Activated CD8-positive, alpha-beta T cell treated with anti-CD3 and anti-CD28 coated beads, Interleukin-2, amount 10 ng/mL, durations not matched to agents 7 days and 5 days (primary cell): Measurements from ENCODE around the gene ZBED4. TPM values are rescaled to one million over a fixed set of nuclear protein-coding genes. Genes with fewer than 3 reads are reported as not detected.
A peak's percentile ranks its signal among the peaks of the same experiment; 100 is the strongest.

Source experiments
- ATAC-seq: fragments of 150-1000 bp; cut with Tn5 transposase; one replicate; pipeline ENCODE4 v1.10.0; 2021; ENCODE audit warnings: moderate library complexity
- CTCF ChIA-PET: fragments of 350-600 bp; sonication (Branson Sonifier 250); formaldehyde crosslinking; loops from one replicate; lab custom pipeline; 2021; ENCODE audit warnings: antibody characterized with exemption; lab: Charles Lee
- POLR2A ChIA-PET: fragments of 350-600 bp; sonication (Branson Sonifier 250); formaldehyde crosslinking; loops from one replicate; lab custom pipeline; 2021; ENCODE audit warnings: antibody characterized with exemption; lab: Charles Lee
- DNase-seq: peaks from one replicate; pipeline ENCODE4 v3.0.0-alpha.2; 2020
- H3K27ac Mint-ChIP-seq: one replicate; pipeline ENCODE4 v1.8.0; 2021; ENCODE audit warnings: mild to moderate bottlenecking, mixed read lengths
- H3K27me3 Mint-ChIP-seq: one replicate; pipeline ENCODE4 v1.8.0; 2021; ENCODE audit warnings: low read depth, mixed read lengths
- H3K36me3 Mint-ChIP-seq: one replicate; pipeline ENCODE4 v1.8.0; 2021; ENCODE audit warnings: low read depth, mixed read lengths
- H3K4me1 Mint-ChIP-seq: one replicate; pipeline ENCODE4 v1.8.0; 2021; ENCODE audit warnings: low read depth, mixed read lengths
- H3K4me3 Mint-ChIP-seq: one replicate; pipeline ENCODE4 v1.8.0; 2021; ENCODE audit warnings: mild to moderate bottlenecking, mixed read lengths
- H3K9me3 Mint-ChIP-seq: one replicate; pipeline ENCODE4 v1.8.0; 2022; ENCODE audit warnings: mixed read lengths; ENCODE audit not compliant: insufficient read depth
- total RNA-seq, 2 experiments: library from RNA; stranded (reverse); gene quantifications; one replicate each; pipeline ENCODE4 v1.2.3, GENCODE V29; 2021

The ZBED4 gene
- total RNA-seq, 2 experiments from 2014 or later = 19.4 to 19.6 TPM

DNA sequence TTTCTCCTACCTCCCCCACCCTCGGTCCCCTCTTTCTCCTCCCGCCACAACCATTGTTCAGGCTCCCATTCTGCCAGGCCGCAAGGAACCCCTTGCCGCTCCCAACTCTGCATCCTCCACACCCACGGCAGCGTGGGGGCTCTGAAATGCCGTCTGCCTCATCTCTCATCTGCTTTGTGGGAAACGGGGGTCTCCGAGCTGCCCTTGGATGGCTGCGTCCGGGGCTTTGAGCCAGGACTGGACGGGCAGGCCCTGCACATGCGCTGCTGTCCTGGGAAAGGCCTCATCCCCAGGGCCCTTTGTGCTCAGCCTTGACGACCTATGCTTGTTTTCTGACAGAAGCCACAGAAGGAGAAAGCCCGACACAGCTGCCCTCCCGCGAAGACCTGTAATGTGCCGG, 73.3 kb downstream of the ZBED4 start:
- POLR2A ChIA-PET = no interaction called here
- DNase-seq (no peak), ATAC-seq (no peak)
- Mint-ChIP-seq H3K4me3 (peak overlapping the region; percentile 15), H3K36me3 (peaks cover 25% of the 10 kb centered on the region), H3K27me3 (no peaks in the 10 kb centered on the region), H3K27ac (peak overlapping the region; percentile 89), H3K9me3 (no peaks in the 10 kb centered on the region), H3K4me1 (peaks cover 51% of the 10 kb centered on the region)
- CTCF ChIA-PET = interaction anchor here (2.4 to 3.8 kb wide), 2 partner anchors 104 to 160 kb away, joined by 17 to 28 read pairs; no protein-coding TSS in a partner anchor

- Mint-ChIP-seq H3K4me1 (peaks cover 48% of the 10 kb centered on the region), H3K4me3 (no peak overlapping the region), H3K9me3 (no peaks in the 10 kb centered on the region), H3K27ac (peak overlapping the region; percentile 89), H3K36me3 (peaks cover 21% of the 10 kb centered on the region), H3K27me3 (no peaks in the 10 kb centered on the region)
- POLR2A ChIA-PET = no interaction called here
- no peak for ATAC-seq
- CTCF ChIA-PET = interaction anchor here (3.8 kb wide), 1 partner anchor 103 kb away, joined by 28 read pairs; no protein-coding TSS in a partner anchor
- DNase-seq = no peak
Observed at GRCh38 chr22:49927483-49928184, 74.0 kb downstream of the ZBED4 start.

- DNase-seq = no peak
- no peaks in the 10 kb centered on the region for H3K9me3 Mint-ChIP-seq
- H3K4me3 Mint-ChIP-seq = no peak overlapping the region
- ATAC-seq = no peak
- POLR2A ChIA-PET = no interaction called here
- CTCF ChIA-PET = interaction anchor here (3.8 kb wide), 1 partner anchor 102 kb away, joined by 28 read pairs; no protein-coding TSS in a partner anchor
- peak overlapping the region; percentile 66 for H3K27ac Mint-ChIP-seq
- peaks cover 22% of the 10 kb centered on the region for H3K36me3 Mint-ChIP-seq
- no peaks in the 10 kb centered on the region for H3K27me3 Mint-ChIP-seq
- peaks cover 52% of the 10 kb centered on the region for H3K4me1 Mint-ChIP-seq
Observed at GRCh38 chr22:49928185-49928495, 74.5 kb downstream of the ZBED4 start.

- DNase-seq (no peak), ATAC-seq (no peak)
- Mint-ChIP-seq H3K36me3 (peaks cover 19% of the 10 kb centered on the region), H3K4me3 (no peak overlapping the region), H3K27me3 (no peaks in the 10 kb centered on the region), H3K27ac (no peak overlapping the region), H3K4me1 (peaks cover 53% of the 10 kb centered on the region), H3K9me3 (no peaks in the 10 kb centered on the region)
- ChIA-PET POLR2A (no interaction called here), CTCF (interaction anchor here (3.8 kb wide), 1 partner anchor 102 kb away, joined by 28 read pairs; no protein-coding TSS in a partner anchor)
Observed at GRCh38 chr22:49928555-49929210, 75.0 kb downstream of the ZBED4 start.

- ATAC-seq (peak; percentile 81), DNase-seq (peak; percentile 77)
- Mint-ChIP-seq H3K4me1 (peaks cover 46% of the 10 kb centered on the region), H3K36me3 (peaks cover 12% of the 10 kb centered on the region), H3K27ac (no peak overlapping the region), H3K9me3 (no peaks in the 10 kb centered on the region), H3K27me3 (no peaks in the 10 kb centered on the region), H3K4me3 (no peak overlapping the region)
- POLR2A ChIA-PET = interaction anchor here (0.6 to 1.1 kb wide), 2 partner anchors 101 to 186 kb away, joined by 3 to 4 read pairs; no protein-coding TSS in a partner anchor
- CTCF ChIA-PET = interaction anchor here (1.8 to 5.3 kb wide), 5 partner anchors 10 to 162 kb away, joined by 6 to 90 read pairs (median 11); no protein-coding TSS in a partner anchor
Observed at GRCh38 chr22:49929211-49929979, 75.8 kb downstream of the ZBED4 start.

- no peak for ATAC-seq
- POLR2A ChIA-PET = interaction anchor here (0.6 to 1.2 kb wide), 3 partner anchors 8 to 186 kb away, joined by 3 to 4 read pairs (median 3); no protein-coding TSS in a partner anchor
Observed at GRCh38 chr22:49929994-49930575, 76.4 kb downstream of the ZBED4 start.

DNA sequence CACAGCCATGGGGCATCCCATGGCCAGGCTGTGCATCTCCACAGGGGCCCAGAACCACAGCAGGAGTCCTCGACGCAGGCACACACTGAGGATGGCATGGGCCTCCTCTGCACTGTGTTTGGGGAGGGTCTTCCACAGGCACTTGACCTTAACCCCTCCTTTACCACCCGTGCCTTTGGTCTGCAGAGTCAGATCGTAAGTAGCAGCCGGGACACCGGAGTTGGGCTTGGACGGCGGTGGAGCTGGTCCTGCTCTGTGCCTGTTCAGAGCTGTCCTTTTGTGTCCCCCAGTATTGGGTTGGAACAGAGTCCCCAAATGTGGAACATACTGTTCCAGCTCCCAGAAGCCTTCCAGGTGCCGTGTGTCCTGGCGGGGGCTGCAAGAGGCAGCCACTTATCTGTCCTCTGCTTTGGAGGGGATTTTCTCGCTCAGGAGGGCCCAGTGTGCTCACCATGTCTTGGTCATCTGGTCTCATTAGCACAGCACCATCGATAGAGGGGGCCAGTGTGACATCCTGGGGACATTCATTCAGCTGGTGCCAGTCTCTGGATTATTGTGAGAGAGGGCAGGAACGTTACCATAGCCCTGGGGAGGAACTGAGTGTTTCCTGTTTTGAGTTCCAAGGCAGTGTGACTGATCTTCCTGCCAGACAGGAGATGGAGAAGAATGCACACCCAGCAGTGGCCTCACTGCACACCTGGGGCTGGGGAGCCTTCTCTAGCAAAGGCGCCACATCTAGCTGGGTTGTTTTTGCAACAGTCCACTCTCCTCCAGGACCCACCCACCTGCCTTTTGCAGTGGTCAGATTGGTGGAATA, 77.2 kb downstream of the ZBED4 start:
- H3K4me1 Mint-ChIP-seq = peaks cover 35% of the 10 kb centered on the region
- H3K36me3 Mint-ChIP-seq = peaks cover 5% of the 10 kb centered on the region
- H3K9me3 Mint-ChIP-seq = no peaks in the 10 kb centered on the region
- peak overlapping the region; percentile 60 for H3K27ac Mint-ChIP-seq
- peak; percentile 63 for DNase-seq
- no peaks in the 10 kb centered on the region for H3K27me3 Mint-ChIP-seq
- ChIA-PET CTCF (interaction anchor here (0.6 to 5.3 kb wide), 14 partner anchors 9 to 260 kb away, joined by 3 to 90 read pairs (median 4); partner anchors contain the start of gene IL17REL), POLR2A (interaction anchor here (0.8 to 1.2 kb wide), 3 partner anchors 9 to 100 kb away, joined by 3 read pairs; partner anchors contain the start of gene PIM3)
- H3K4me3 Mint-ChIP-seq = no peak overlapping the region
- ATAC-seq = no peak

More at GRCh38 chr22:49929994-49930575, 76.4 kb downstream of the ZBED4 start:
- Mint-ChIP-seq H3K27me3 (no peaks in the 10 kb centered on the region), H3K36me3 (peaks cover 11% of the 10 kb centered on the region), H3K4me1 (peaks cover 42% of the 10 kb centered on the region), H3K9me3 (no peaks in the 10 kb centered on the region), H3K4me3 (no peak overlapping the region), H3K27ac (no peak overlapping the region)
- CTCF ChIA-PET = interaction anchor here (1.2 to 5.3 kb wide), 9 partner anchors 10 to 261 kb away, joined by 3 to 90 read pairs (median 6); no protein-coding TSS in a partner anchor
- no peak for DNase-seq

GRCh38 chr22:49933236-49934159, 79.9 kb downstream of the ZBED4 start:
- Mint-ChIP-seq H3K4me3 (peak overlapping the region; percentile 40), H3K27me3 (no peaks in the 10 kb centered on the region), H3K4me1 (peaks cover 33% of the 10 kb centered on the region), H3K36me3 (peaks cover 2% of the 10 kb centered on the region), H3K9me3 (no peaks in the 10 kb centered on the region), H3K27ac (peak overlapping the region; percentile 77)
- ChIA-PET POLR2A (interaction anchor here (0.6 to 1.6 kb wide), 3 partner anchors 28 to 103 kb away, joined by 3 to 8 read pairs (median 3); no protein-coding TSS in a partner anchor), CTCF (interaction anchor here (5.3 kb wide), 1 partner anchor 97 kb away, joined by 90 read pairs; no protein-coding TSS in a partner anchor)
- no peak for ATAC-seq
- DNase-seq = no peak

GRCh38 chr22:49934160-49934890, 80.7 kb downstream of the ZBED4 start:
- DNase-seq (no peak), ATAC-seq (no peak)
- Mint-ChIP-seq H3K36me3 (peaks cover 2% of the 10 kb centered on the region), H3K9me3 (no peaks in the 10 kb centered on the region), H3K27ac (no peak overlapping the region), H3K4me3 (peak overlapping the region; percentile 56), H3K4me1 (peaks cover 33% of the 10 kb centered on the region), H3K27me3 (no peaks in the 10 kb centered on the region)
- ChIA-PET POLR2A (no interaction called here), CTCF (interaction anchor here (5.3 kb wide), 1 partner anchor 96 kb away, joined by 90 read pairs; no protein-coding TSS in a partner anchor)
